Ecto neural progenitor cell (in vitro differentiated cells): Measurements from ENCODE around the gene BRD1.

Experiments used
- DNase-seq: peaks from one replicate; pipeline ENCODE4 v3.0.0-alpha.2; 2018; ENCODE audit warnings: low spot score

Gene BRD1

GRCh38 chr22:49751966-49752597, 75.6 kb downstream of the BRD1 start:
- peak; percentile 45 for DNase-seq

GRCh38 chr22:49751318-49751965, 76.2 kb downstream of the BRD1 start:
- peak; percentile 42 for DNase-seq

GRCh38 chr22:49749885-49750510, 77.7 kb downstream of the BRD1 start:
- peak; percentile 41 for DNase-seq

GRCh38 chr22:49749227-49749626, 78.4 kb downstream of the BRD1 start:
- DNase-seq: no peak

- no peak for DNase-seq
These were observed 79.2 kb downstream of the BRD1 start for GRCh38 chr22:49748514-49748913.

- no peak for DNase-seq
These were observed 80.0 kb downstream of the BRD1 start for GRCh38 chr22:49747716-49748115.

GRCh38 chr22:49747130-49747529, 80.5 kb downstream of the BRD1 start:
- no peak for DNase-seq

GRCh38 chr22:49746065-49746464, 81.6 kb downstream of the BRD1 start:
- DNase-seq: no peak

- DNase-seq: no peak
These were observed 87.4 kb downstream of the BRD1 start for GRCh38 chr22:49740242-49740641.

- DNase-seq: no peak
These were observed 88.5 kb downstream of the BRD1 start for GRCh38 chr22:49739138-49739537.

- DNase-seq: no peak
These were observed 89.1 kb downstream of the BRD1 start for GRCh38 chr22:49738566-49738965.

- no peak for DNase-seq
These were observed 89.7 kb downstream of the BRD1 start for GRCh38 chr22:49738006-49738405.

GRCh38 chr22:49737101-49737551, 90.5 kb downstream of the BRD1 start:
- no peak for DNase-seq

GRCh38 chr22:49736538-49736937, 91.1 kb downstream of the BRD1 start:
- no peak for DNase-seq

- DNase-seq: no peak
These were observed 91.7 kb downstream of the BRD1 start for GRCh38 chr22:49735901-49736421.

- peak; percentile 83 for DNase-seq
These were observed 92.2 kb downstream of the BRD1 start for GRCh38 chr22:49735411-49735900.

- no peak for DNase-seq
These were observed 92.8 kb downstream of the BRD1 start for GRCh38 chr22:49734882-49735281.

- DNase-seq: no peak
These were observed 93.3 kb downstream of the BRD1 start for GRCh38 chr22:49734390-49734789.

GRCh38 chr22:49733631-49734030, 94.0 kb downstream of the BRD1 start:
- peak; percentile 12 for DNase-seq

GRCh38 chr22:49730656-49731055, 97.0 kb downstream of the BRD1 start:
- no peak for DNase-seq

GRCh38 chr22:49728570-49729271, 99.0 kb downstream of the BRD1 start:
- DNase-seq: no peak

GRCh38 chr22:49727881-49728569, 99.6 kb downstream of the BRD1 start:
- no peak for DNase-seq
